ENCODE results near the gene AADACL4.
"Not testable (repeated sequence)": the region's sequence is repeated elsewhere in the genome, so short reads cannot be mapped to it uniquely, and the experiment has no call there.

AADACL4 gene

DNA sequence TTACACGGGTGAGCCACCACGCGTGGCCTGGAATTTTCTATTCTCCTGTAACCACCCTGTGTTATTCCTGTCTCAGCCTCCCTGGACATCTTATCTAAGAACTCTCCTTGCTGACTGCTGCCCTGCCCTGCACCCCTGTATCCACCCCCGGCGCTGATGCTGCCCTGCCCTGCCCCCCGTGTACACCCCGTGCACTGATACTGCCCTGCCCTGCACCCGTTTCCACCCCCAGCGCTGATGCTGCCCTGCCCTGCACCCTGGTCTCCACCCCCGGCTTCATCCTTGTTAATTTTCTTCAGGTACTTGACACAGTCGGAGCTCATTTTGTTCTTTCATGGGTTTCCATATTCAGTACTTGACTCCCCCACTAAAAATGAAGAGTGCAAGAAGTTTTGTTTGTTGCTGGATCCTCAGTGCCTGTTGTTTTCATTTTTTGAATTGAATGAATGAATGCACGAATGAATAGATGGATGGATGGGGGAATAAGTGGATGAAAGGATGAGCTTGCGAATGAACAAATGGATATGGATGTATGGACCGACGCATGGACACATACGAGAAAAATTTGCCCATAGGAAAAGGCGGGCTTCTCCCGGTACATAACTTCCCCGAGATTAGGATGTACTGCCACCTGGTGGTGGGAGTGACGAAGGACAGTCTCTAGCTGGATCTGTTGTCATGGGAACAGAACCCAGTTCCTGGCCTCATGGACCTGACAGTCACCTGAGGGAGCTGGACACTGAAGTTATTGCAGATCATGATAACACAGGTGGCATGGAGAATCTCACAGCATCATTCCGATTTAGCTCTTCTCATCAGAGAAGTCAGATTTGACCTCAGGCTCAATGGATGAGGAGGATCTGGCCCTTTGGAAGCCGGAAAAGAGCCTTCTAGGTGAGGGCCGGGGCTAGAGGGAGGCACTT, 14.9 kb downstream of the AADACL4 start:
- peak; percentile 83 for DNase-seq (ENCODE audit: low spot score)

DNA sequence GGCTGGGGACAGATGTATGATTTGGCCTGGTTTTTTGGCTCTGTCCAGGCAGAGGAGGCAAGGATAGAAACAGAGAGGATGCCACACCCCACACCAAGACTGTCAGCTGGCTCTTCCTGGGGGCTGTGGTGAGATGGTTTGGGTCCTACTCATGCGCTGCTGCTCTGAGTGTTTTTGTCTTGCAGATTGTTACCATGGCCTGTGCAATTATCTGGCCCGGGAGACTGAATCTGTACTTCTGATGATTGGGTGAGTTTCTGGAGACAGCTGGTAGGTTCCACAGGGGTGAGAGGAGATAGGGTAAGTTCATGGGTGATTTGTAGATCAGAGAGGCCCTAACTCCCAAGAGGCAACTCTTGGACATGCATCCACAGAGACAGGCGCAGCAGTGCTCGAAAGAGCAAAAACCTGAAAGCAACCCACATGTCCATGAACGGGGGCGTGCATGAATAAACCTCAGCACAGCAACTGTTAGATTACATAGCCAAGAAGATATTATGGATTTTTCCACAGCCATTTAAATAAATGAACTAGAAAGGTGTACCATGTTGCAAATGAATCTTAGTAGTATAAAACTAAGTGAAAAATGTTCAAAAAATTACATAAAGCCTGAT, 17.8 kb downstream of the AADACL4 start:
- DNase-seq (ENCODE audit: low spot score) = peak; percentile 42

DNA sequence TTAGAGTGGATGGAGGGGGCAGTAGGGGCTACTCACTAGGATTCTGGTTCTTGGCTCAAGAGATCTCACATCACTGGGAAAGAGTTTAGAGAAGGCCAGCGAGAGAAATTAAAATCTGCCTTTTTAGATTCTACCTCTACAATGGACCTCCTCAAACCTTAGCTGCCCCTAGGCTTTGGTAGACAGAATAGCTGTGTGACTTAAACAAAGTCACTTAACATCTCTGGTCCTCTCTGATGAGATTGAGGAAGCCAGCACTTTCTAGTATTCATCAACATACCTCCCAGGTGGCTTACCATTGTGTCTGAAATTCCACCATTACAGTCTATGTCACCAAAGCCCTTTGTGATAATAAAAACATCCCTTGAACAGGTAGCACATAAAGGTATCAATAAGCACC, 18.7 kb downstream of the AADACL4 start:
- DNase-seq (ENCODE audit: low spot score) = no peak

DNA sequence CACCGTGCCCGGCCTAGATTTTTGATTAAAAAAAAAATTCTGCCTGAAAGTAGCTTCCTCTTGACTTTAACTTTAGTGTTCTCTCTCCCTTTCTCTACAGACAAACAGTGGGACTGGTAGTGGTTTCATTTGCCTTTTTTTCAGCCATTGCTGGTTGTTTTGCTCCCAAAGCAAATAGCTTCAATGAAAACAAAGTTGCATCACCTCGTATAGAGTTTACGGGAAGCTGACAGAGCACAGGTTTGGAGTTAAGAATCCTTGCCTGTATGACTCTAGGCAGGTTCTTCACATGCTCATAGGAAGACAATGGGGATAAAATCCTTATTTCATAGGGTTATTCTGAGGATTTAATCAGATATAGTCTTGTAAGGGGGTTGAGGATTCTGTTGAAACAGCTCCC, 21.6 kb downstream of the AADACL4 start:
- no peak for DNase-seq (ENCODE audit: low spot score)

DNA sequence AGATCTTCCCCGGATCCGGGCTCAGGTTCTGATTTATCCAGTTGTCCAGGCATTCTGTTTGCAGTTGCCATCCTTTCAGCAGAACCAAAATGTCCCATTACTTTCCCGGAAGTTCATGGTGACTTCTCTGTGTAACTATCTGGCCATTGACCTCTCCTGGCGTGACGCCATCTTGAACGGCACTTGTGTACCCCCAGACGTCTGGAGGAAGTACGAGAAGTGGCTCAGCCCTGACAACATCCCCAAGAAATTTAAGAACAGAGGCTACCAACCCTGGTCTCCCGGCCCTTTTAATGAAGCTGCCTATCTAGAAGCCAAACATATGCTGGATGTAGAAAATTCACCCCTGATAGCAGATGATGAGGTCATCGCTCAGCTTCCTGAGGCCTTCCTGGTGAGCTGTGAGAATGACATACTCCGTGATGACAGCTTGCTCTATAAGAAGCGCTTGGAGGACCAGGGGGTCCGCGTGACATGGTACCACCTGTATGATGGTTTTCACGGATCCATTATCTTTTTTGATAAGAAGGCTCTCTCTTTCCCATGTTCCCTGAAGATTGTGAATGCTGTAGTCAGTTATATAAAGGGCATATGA, 22.4 kb downstream of the AADACL4 start:
- DNase-seq (ENCODE audit: low spot score) = no peak

DNA sequence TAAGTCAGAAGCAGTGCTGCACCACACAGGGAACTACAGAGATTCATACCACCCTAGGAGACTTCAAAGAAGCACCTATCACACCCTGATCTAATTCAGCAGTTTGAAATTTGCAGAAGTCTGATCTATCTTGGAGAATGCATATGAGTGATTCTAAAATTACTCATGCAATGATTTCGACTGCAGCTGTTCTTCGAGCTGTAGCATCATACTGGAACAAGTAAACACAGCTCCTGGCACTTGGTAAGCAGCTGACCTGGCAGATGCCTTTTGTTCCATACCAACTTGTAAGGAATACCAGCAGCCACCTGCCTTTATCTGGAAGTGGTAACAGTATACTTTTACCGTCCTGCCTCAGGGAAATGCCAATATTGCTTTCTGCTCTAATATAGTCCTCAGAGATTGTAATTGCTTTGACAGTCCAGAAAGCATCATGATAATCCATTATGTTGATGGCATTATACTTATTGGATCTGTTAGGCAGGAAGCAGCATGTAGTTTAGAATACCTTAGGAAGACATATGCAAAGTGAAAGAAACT, 25.7 kb downstream of the AADACL4 start:
- peak; percentile 25 for DNase-seq (ENCODE audit: low spot score)

DNA sequence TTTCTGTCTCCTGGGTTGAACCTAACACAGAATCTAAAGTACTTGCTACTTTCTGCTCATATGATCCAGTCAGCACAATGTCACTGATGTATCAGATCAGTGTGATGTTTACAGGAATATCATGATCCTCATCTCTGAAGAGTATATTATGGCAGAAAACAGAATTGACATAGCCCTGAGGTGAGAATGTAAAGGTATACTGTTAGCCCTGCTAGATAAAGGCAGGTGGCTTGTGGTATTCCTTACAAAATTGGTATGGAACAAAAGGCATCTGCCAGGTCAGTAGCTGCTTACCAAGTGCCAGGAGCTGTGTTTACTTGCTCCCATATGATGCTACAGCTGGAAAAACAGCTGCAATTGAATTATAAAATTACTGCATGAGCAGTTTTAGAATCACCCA, 30.5 kb downstream of the AADACL4 start:
- no peak for DNase-seq (ENCODE audit: low spot score)

DNA sequence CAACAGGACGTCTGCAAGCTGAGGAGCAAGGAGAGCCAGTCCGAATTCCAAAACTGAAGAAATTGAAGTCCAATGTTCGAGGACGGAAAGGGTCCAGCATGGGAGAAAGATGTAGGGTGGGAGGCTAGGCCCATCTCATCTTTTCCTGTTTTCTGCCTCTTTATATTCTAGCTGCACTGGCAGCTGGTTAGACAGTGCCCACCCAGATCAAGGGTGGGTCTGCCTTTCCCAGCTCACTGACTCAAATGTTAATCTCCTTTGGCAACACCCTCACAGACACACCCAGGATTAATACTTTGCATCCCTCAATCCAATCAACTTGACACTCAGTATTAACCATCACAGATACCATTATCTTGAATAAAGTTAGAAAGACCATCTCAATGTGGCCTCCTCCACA, 32.2 kb downstream of the AADACL4 start:
- not testable (repeated sequence) for DNase-seq (ENCODE audit: low spot score)

DNA sequence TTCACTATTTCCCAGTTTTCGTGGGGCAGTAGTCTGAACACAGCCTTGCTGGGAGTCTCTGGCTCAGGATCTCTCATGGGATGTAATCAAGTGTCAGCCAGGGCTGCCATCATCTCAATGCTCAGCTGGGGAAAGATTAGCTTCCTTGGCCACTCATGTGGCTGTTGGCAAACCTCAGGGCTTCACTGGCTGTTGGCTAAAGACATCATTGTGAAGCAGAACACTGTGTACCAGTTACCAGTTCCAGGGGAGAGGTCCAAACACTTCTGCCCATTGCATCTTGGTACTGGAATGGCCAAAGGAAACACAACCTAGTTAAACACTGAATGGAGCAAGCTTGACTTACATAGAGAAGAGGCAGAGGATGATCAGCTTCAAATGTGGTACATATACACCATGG, 33.7 kb downstream of the AADACL4 start:
- DNase-seq (ENCODE audit: low spot score) = peak; percentile 22

DNA sequence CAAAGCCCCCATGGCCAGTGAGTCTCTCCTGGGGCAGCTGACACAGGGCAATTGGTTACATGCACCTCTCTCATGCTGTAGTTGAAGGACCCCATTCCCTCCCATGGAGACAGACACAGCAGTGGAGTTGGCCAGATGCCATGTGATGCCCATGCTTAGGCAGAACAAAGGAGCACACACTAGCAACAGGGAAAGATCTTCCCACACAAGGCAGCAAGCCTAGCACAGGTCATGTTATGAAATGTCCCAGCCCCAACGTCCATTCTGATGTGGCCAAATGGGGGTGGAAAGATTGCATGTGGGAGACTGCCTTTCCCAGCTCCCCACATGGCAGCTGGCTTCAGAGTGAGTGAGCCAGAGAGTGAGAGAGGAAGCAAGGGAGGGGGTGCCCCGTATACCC, 34.5 kb downstream of the AADACL4 start:
- no peak for DNase-seq (ENCODE audit: low spot score)

DNA sequence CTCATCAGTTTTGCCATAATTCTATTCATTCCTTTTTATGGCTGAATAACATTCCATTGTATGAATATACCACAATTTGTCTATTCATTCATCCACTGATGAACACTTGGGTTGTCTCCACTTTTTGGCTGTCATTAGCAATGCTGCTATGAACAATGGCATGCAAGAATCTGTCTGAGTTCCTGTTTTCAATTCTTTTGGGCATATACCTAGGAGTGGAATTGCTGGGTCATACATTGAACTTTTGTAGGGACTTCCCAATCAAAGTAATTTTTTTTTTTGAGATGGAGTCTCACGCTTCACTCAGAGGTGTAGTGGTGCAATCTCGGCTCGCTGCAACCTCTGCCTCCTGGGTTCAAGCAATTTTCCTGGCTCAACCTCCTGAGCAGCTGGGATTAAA, 34.9 kb downstream of the AADACL4 start:
- no peak for DNase-seq (ENCODE audit: low spot score)

DNA sequence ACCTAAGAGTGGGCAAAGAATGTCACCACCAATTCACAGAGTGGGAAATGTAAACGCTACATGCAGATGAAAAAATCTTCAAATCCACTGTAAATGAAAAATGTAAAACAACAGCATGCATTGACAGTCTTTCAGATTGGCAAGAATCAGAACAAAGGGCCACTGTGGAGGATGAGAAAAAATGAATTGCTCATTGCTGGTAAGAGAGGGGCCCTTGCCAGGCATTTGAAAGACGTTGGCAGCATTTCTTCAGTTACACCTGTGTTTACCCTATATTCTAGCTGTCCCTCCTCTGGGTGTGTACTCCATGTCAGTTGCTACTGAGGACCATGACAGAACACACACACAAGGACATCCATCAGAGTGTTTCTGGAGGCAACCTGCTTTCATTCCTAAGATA, 46.3 kb downstream of the AADACL4 start:
- peak; percentile 3 for DNase-seq (ENCODE audit: low spot score)

DNA sequence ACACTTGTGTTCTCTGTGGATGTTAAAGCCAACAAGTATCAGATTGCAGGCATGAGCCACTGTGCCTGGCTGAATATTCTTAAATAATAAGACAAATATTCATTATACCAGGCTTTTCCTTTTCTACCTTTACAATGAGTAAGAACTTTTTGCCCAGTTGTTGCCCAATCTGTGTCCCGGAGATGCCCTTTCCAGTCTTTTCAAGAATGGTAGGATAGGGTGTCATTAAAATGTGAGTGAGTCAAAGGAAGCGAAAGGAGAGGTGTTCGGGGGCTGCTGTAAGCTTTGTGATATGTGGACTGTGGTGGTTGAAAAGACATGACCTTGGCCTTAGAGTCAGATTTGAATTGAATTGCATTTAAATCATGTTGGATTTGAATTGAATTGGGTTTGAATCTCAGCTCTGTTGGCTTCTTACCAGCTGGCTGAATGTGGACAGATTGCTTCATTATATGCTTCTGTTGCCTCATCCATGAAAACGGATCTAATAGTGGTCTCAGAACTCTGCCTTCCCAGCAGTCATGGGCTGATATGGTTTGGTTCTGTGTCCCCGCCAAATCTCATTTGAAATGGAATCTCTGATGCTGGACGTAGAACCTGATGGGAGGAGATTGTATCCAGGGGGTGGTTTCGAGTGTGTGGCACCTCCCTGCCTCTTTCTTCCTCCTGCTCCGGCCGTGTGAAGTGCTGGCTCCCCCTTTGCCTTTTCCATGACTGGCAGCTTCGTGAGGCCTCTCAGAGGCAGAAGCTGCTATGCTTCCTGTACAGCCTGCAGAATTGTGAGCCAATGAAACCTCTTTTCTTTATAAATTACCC, 49.3 kb downstream of the AADACL4 start:
- DNase-seq (ENCODE audit: low spot score) = no peak

DNA sequence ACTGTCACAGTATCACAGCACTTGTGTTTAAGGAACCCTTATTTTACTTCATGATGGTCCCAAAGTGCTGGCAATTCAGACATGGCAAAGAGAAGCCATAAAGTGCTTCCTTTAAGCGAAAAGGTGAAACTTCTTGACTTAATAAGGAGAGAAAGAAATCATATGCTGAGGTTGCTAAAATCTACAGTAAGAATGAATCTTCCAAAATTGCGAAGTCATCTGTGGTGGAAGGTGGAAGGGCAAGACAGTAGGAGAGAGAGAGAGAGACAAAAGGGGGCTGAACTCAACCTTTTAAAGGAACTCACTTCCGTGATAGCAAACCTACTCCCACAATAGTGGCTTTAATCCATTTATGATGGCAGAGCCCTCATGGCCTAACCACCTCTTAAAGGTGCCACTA, 52.8 kb downstream of the AADACL4 start:
- DNase-seq (ENCODE audit: low spot score) = no peak

DNA sequence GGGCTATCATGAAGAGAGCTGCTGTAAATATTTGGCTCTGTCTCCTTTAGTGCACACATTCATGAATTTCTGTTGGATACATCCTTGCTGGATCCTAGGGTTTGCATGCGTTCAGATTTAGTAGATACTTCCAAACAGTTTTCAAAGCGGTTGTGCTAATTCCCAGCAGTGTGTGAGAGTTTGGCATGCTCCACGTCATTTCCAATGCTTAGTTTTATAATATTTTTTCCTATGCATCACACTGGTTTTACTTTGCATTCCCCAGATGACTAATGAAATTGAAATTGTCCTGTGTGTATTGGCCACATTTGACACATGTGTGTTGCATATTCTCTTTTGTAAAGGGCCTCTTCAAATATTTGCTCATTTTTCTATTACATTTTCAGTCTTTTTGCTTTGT, 53.5 kb downstream of the AADACL4 start:
- DNase-seq (ENCODE audit: low spot score) = no peak

DNA sequence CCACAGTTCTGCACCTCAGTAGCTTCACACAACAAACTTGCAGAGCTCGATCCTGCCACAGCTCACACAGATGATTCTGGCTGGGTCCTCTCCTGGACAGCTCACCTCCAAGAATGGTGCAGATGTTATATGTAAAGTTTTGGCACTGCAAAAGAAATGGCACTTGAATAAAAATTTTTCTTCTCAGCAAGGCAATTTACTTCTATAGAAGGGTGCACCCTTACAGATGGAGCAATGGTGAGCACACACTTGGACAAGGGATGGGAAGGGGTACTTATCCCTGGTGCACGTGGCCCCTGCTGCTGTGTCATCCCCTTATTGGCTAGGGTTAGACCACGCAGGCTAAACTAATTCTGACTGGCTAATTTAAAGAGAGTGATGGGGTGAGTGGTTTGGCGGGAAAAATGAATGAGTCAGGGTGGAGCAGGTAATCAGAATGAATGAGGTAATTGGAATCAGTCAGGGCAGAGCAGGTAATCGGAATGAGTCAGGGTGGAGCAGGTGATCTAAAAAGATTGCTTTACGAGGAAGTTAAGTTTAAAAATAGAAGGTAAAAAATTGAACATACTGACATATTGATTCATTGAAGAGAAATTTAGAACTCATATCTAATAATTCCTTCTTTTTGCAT, 60.1 kb downstream of the AADACL4 start:
- DNase-seq (ENCODE audit: low spot score) = no peak

DNA sequence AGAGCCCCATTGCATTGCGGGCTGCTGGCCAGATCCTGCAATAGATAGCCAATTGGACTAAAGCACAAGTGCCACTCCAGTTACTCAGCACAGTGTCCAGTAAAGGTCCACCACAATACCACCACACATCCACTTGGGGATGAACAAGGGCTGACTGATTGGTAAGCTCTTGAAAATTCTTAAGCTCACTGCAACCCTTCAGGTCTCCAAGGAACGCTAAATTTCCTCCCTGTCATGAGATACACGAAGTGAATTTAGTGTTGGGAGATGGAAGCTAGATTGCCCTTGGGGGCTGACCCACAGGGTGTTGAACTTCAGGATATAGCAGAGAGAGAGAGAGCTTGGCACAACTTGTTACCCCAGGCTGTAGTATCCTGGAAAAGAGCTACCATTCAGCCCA, 62.2 kb downstream of the AADACL4 start:
- no peak for DNase-seq (ENCODE audit: low spot score)

DNA sequence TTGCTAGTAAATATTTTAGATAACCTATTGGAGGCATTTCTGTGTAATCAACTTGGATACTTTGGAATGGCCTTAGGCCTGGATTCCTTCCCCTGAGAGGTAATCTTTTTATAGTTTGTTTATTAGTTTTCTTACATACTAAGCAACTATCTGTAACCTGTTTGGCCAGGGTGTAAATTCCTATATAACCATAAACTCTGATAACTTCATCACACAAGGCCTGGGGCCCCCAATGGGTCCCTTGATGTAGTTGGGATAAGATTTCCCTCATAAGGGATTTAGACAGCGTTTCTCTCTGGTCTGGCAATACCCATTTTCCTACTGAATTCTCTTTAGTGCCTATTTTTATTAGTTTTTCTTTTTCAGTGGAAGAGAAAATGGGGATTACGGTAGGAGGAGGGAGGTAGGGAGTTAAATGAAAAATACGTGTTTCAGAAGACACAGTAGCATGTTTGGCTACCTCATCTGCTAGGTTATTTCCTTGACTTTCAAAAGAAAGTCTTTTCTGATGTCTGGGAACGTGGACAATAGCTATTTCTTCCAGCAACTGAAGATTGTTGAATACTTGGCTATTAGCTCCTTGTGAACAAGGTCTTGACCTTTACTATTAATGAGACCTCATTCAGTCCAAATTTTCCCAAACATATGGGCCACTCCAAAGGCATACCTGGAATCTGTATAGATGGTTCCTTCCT, 64.7 kb downstream of the AADACL4 start:
- DNase-seq (ENCODE audit: low spot score) = no peak

DNA sequence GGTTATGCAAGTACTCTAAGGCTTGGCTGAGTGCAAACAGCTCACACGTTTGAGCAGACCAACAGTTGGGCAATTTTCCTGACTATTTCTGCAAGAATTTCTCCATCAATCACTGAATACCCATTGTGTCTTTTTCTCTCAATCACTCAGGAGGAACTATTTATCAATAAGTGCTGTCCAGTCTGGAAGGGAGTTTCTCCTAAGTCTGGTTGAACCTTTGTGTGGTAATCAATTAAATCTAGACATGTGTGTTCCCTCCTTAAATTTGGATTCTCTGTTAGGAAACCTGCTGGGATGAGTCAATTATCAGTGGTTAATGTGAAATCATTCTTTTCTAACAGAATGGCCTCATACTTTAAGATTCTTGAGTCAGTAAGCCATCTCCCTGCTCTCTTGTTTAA, 65.2 kb downstream of the AADACL4 start:
- no peak for DNase-seq (ENCODE audit: low spot score)

DNA sequence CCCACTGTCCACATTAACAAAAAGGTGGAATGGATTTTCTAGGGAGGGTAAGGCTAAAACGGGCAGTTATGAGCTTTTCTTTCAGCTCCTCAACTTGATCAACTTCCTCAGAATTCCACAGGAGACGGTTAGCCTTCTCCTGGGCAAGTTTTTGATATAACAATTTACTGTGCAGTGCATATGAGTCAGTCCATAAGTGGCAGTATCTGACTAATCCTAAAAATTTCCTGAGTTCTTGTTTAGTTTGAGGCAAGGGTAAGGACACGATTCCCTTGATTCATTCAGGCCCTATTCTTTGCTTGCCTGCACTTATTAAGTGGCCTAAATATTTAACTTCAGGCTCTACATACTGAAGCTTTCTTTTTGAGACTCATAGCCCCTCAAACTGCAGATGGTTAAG, 65.8 kb downstream of the AADACL4 start:
- DNase-seq (ENCODE audit: low spot score) = no peak

DNA sequence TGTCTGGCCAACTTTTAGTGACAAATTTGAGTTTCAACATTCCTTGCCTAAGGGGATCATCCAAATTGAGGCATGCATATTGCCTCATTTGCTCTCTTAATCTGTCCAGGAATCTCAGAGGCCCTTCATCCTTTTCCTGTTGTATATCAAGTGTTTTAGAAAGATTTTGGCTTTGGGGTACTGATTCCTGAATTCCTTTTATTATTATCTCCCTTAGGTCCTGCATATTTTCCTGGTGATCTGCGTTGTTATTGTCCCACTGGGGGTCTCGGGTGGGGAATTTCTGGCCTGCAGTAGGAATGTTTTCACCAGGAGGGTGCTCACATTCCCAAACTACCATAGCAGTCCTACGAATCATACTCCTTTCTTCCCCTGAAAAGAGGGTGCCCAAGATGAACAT, 67.7 kb downstream of the AADACL4 start:
- no peak for DNase-seq (ENCODE audit: low spot score)

Measured in Ammon's horn (tissue), 1 donor.